Right lobe of liver (tissue), 6 donors: ENCODE results near the gene CNIH3. TPM values are rescaled to one million over a fixed set of nuclear protein-coding genes. Genes with fewer than 3 reads are reported as not detected.

Experiments
- ATAC-seq, 4 donors: fragments of 200-7000 bp; cut with Tn5 transposase; one replicate each; pipeline ENCODE4 v1.9.1; 2020; ENCODE audit warnings: mild to moderate bottlenecking in 4 of 4, moderate library complexity in 4 of 4
- DNase-seq, 3 donors: peaks; one replicate each; pipeline ENCODE4 v3.0.0-alpha.2; 2020
- H3K27ac ChIP-seq, 3 donors: fragments of 200-600 bp; one replicate each; pipeline ENCODE4 v1.8.0; 2022
- H3K27me3 ChIP-seq, 2 donors: fragments of 200-600 bp; one replicate each; pipeline ENCODE4 v1.8.0; 2022
- H3K36me3 ChIP-seq, 4 donors: fragments of 200-600 bp; sonication (generic) in 1 of 4; one replicate each; pipeline versions ENCODE4 v1.5.1 to v1.8.0; 2017 to 2022; ENCODE audit warnings: control low read depth in 1 of 4
- H3K4me1 ChIP-seq, 4 donors: fragments of 200-600 bp; sonication (generic) in 1 of 4; one replicate each; pipeline versions ENCODE4 v1.5.1 to v1.8.0; 2017 to 2022; ENCODE audit warnings: control low read depth in 1 of 4
- H3K4me3 ChIP-seq, 3 donors: fragments of 200-600 bp; one replicate each; pipeline ENCODE4 v1.8.0; 2022
- H3K9me3 ChIP-seq, 4 donors: fragments of 200-600 bp; sonication (generic) in 1 of 4; one replicate each; pipeline versions ENCODE4 v1.5.1 to v1.8.0; 2017 to 2022; ENCODE audit warnings: control low read depth in 1 of 4
- POLR2A ChIP-seq: fragments of 450-650 bp; IDR thresholded peaks from one replicate; pipeline ENCODE4 v1.6.1; 2017; ENCODE audit warnings: antibody characterized with exemption, mild to moderate bottlenecking
- WGBS: methylation state at CpG from one replicate; pipeline ENCODE4 v1.1.6; 2018; ENCODE audit warnings: low coverage, low lambda C conversion rate; ENCODE audit not compliant: insufficient coverage; ENCODE audit errors: missing lambda C conversion rate; 5-methylcytosine and 5-hydroxymethylcytosine counted together
- intact Hi-C, 2 donors: fragments of 100-400 bp; cut with DNase I; formaldehyde crosslinking; loops; one replicate each; pipeline versions ENCODE4 v1.11.2 to v1.14.1; 2022
- total RNA-seq, 6 experiments: library from RNA; depleted of rRNA in 2 of 6; stranded (reverse); fragments of >200 nt in 2 of 6; fragmentation: NEBNext Ultra II Directional in 3 of 6; extraction: Animal tissue kit (Norgen Biotek cat#: 25700) in 3 of 6; gene quantifications; one replicate each; pipeline versions ENCODE4 v1.1.0 to v1.2.4, GENCODE V29; 2016 to 2023
- TF ChIP-seq, protein P1 (sequence below), 4 donors: fragments of 200-600 bp in 3 of 4; fragments of 450-650 bp in 1 of 4; IDR thresholded peaks; one replicate each; pipeline versions ENCODE4 v1.5.1 to v1.8.0; 2016 to 2022; ENCODE audit warnings: antibody characterized with exemption in 4 of 4, mild to moderate bottlenecking in 2 of 4
- donor health status: DM: no; HTN: yes; CAD: no.
- donor health status: DM: no; HTN: no; CAD: no.
- donor health status: DM: no; HTN: no; CAD: no.
- donor health status: DM: no; HTN: yes; CAD: no.
- donor health status: DM: no; HTN: yes; CAD: no.

CNIH3 gene
- total RNA-seq, 6 experiments from 2014 or later: 0.12 to 1.6 (median 0.55) TPM

DNA sequence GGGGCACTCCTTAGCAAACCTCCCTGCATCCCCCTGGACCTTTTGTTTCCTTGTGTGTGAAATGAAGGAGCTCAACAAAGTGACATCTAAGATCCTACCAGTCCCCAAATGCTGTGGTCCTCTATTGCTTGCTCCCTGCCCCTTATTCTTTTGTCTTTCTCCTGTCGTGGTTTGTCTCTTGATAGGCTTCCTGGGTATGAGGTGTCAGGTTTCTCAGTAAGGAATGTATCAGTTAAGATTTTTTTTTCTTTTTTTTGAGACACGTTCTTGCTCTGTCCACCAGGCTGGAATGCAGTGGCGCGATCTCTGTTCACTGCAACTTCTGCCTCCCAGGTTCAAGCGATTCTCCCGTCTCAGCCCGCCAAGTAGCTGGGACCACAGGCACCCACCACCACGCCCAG is 16.8 kb downstream of the CNIH3 start:
- H3K27me3 ChIP-seq: no peaks in the 10 kb centered on the region
- intact Hi-C loops: loop anchor here in 1 of 2 donors (10.0 kb wide), 1 partner anchor 108 kb away; no protein-coding TSS in a partner anchor
- no peaks in the 10 kb centered on the region for H3K36me3 ChIP-seq
- no peak for DNase-seq
- no peaks in the 10 kb centered on the region for H3K9me3 ChIP-seq
- no peak overlapping the region for H3K27ac ChIP-seq
- no peaks in the 10 kb centered on the region for H3K4me1 ChIP-seq
- no peak for ATAC-seq
- H3K4me3 ChIP-seq: no peak overlapping the region
- TF ChIP-seq POLR2A: no peak
- TF ChIP-seq, protein P1, sequence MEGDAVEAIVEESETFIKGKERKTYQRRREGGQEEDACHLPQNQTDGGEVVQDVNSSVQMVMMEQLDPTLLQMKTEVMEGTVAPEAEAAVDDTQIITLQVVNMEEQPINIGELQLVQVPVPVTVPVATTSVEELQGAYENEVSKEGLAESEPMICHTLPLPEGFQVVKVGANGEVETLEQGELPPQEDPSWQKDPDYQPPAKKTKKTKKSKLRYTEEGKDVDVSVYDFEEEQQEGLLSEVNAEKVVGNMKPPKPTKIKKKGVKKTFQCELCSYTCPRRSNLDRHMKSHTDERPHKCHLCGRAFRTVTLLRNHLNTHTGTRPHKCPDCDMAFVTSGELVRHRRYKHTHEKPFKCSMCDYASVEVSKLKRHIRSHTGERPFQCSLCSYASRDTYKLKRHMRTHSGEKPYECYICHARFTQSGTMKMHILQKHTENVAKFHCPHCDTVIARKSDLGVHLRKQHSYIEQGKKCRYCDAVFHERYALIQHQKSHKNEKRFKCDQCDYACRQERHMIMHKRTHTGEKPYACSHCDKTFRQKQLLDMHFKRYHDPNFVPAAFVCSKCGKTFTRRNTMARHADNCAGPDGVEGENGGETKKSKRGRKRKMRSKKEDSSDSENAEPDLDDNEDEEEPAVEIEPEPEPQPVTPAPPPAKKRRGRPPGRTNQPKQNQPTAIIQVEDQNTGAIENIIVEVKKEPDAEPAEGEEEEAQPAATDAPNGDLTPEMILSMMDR (IDR thresholded peaks at IDR 0.05): no peak
- 81% methylated on average over 8 of the region's 8 CpGs for WGBS

DNA sequence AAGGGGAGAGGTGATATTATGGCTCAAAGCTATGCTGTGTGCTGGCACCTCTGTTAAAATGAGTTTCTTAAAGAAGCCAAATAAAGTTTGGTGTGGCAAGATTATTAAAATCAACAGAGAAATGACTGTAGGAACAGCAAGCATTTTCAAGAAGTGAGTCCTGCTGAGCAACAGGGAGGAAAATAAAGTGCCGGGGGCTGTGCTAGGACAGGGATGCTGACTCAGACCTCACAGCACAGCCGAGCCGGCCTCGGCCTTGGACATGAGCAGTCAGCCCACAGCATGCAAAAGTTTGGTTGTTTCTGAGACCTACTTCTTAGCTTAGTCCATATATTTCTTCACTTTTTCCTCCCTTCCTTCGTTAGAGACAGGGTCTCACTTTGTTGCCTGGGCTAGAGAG is 19.2 kb downstream of the CNIH3 start:
- intact Hi-C loops: loop anchor here in 1 of 2 donors (10.0 kb wide), 1 partner anchor 111 kb away; no protein-coding TSS in a partner anchor
- DNase-seq: no peak

DNA sequence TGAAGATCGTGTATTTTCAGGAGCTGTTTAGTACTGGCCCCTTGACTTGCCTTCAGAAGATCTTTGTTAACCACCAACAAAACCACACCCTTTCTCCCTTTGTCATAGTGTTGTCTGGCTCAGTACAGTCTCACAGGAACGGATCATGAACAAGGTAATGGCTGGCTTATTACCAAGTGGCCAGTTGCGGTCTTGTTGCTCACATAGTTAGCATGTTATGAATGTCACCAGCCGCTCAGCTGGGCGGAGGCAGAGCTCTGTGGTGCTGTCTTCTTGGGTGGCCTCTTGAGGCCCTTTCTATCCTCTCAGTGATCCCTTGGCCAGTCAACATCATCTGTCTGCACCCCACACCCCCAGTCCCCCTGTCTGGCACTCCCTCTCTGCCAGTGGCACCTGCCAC is 21.4 kb downstream of the CNIH3 start:
- Histone ChIP-seq H3K4me3 (no peak overlapping the region), H3K36me3 (no peaks in the 10 kb centered on the region), H3K27ac (no peak overlapping the region), H3K27me3 (no peaks in the 10 kb centered on the region), H3K4me1 (no peaks in the 10 kb centered on the region), H3K9me3 (no peaks in the 10 kb centered on the region)
- WGBS: 86% methylated on average over 4 of the region's 5 CpGs
- TF ChIP-seq, protein P1 (IDR thresholded peaks at IDR 0.05): no peak
- TF ChIP-seq POLR2A: no peak
- DNase-seq (no peak), ATAC-seq (no peak)
- intact Hi-C loops: loop anchor here in 1 of 2 donors (10.0 kb wide), 1 partner anchor 113 kb away; no protein-coding TSS in a partner anchor

More for the DNA sequence above, 19.2 kb downstream of the CNIH3 start:
- ATAC-seq: no peak
- H3K36me3 ChIP-seq: no peaks in the 10 kb centered on the region
- TF ChIP-seq, protein P1 (IDR thresholded peaks at IDR 0.05): no peak
- TF ChIP-seq POLR2A: no peak
- no peaks in the 10 kb centered on the region for H3K27me3 ChIP-seq
- no peak overlapping the region for H3K4me3 ChIP-seq
- no peaks in the 10 kb centered on the region for H3K9me3 ChIP-seq
- H3K27ac ChIP-seq: no peak overlapping the region
- 80% methylated on average over 5 of the region's 5 CpGs for WGBS
- H3K4me1 ChIP-seq: no peaks in the 10 kb centered on the region

DNA sequence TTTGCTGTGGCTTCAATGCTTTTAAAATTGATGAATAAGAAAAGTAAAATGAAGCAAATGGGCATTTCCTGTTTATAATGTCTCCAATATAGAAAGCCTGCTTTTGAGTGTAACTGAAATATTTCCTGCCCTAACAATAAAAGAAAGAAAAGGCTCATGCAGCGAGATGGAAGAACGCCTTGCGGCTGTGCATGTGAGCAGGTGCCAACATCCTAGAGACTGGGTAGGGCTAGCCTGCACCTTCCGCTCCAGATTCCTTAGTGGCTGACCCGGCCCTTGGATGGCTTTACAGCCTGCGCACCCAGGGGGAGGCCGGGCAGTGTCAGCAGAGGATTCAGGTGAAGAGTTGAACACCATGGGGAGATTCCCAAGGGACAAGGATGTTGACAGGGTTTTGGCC is 21.8 kb downstream of the CNIH3 start:
- no peaks in the 10 kb centered on the region for H3K27me3 ChIP-seq
- H3K36me3 ChIP-seq: no peaks in the 10 kb centered on the region
- H3K4me3 ChIP-seq: no peak overlapping the region
- H3K27ac ChIP-seq: no peak overlapping the region
- no peaks in the 10 kb centered on the region for H3K4me1 ChIP-seq
- ATAC-seq (no peak), DNase-seq (no peak)
- WGBS: 89% methylated on average over 5 of the region's 7 CpGs
- no peaks in the 10 kb centered on the region for H3K9me3 ChIP-seq
- intact Hi-C loops: loop anchor here in 1 of 2 donors (10.0 kb wide), 1 partner anchor 113 kb away; no protein-coding TSS in a partner anchor
- TF ChIP-seq, protein P1 (IDR thresholded peaks at IDR 0.05): no peak
- TF ChIP-seq POLR2A: no peak
